Fibroblast of lung (primary cell): Measurements from ENCODE around the gene MTG2.

ENCODE experiments used
- EZH2 ChIP-seq: IDR thresholded peaks from 2 replicates; pipeline ENCODE4 v1.5.1; 2012; ENCODE audit warnings: low read length, control low read depth, mild to moderate bottlenecking; ENCODE audit errors: missing control alignments
- TF ChIP-seq, protein P1 (sequence below), 2 donors: IDR thresholded peaks in 1 of 2; conservative IDR thresholded peaks in 1 of 2; 1 replicate in 1 of 2; 2 replicates in 1 of 2; pipeline ENCODE4 v1.5.1; 2011 to 2012; ENCODE audit warnings: low read length in 2 of 2, control low read depth in 1 of 2, inconsistent platforms in 1 of 2, low read depth in 1 of 2, mild to moderate bottlenecking in 1 of 2

DNA sequence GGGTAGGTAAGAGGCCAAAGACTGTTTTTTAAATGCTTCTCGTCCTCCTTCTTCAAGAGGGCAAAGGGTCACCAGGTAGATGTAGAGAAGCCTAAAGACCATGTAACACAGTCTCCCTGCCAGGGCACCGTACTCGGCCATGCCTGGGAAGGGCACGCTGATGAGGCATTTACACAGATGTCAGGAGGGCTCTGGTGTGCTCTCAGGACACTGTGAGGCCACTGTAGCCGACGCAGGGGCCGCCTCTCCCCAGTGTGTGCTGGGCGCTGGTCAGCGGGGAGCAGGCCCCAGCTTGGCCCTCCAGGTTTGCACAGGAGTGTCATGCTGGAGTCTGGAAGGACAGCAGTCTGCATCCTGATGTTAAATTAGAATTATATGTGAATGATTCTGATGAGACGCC lies 7.1 kb upstream of the MTG2 start:
- TF ChIP-seq, protein P1, sequence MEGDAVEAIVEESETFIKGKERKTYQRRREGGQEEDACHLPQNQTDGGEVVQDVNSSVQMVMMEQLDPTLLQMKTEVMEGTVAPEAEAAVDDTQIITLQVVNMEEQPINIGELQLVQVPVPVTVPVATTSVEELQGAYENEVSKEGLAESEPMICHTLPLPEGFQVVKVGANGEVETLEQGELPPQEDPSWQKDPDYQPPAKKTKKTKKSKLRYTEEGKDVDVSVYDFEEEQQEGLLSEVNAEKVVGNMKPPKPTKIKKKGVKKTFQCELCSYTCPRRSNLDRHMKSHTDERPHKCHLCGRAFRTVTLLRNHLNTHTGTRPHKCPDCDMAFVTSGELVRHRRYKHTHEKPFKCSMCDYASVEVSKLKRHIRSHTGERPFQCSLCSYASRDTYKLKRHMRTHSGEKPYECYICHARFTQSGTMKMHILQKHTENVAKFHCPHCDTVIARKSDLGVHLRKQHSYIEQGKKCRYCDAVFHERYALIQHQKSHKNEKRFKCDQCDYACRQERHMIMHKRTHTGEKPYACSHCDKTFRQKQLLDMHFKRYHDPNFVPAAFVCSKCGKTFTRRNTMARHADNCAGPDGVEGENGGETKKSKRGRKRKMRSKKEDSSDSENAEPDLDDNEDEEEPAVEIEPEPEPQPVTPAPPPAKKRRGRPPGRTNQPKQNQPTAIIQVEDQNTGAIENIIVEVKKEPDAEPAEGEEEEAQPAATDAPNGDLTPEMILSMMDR (conservative IDR thresholded peaks at IDR 0.05 in 1 of 2, IDR thresholded peaks at IDR 0.05 in 1 of 2; ENCODE audit: low read depth in 1 of 2, low read length in 2 of 2), result no peak
- no peak for TF ChIP-seq EZH2
